Measurements from ENCODE around the gene RAB7A.

DNA sequence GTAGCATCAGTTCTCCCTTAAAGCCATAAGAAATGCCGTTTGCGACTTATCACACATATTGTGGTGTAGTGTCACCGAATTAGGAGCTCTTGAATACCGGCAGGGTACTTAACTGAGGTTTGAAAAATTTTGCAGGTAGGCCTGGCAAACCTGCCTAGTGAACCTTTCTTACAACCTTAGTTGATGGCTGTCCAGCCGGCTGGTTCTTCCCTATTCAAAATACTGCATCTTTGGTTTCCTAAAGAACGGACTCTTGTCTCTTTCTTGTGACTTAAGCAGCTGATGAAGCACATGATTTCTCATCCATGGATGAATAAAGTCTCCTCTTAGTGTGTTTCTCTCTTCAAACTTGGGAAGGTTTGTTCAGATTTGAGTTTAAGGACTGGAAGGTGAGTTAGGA, 1.5 kb downstream of the RAB7A start:
- TF ChIP-seq, protein P1, sequence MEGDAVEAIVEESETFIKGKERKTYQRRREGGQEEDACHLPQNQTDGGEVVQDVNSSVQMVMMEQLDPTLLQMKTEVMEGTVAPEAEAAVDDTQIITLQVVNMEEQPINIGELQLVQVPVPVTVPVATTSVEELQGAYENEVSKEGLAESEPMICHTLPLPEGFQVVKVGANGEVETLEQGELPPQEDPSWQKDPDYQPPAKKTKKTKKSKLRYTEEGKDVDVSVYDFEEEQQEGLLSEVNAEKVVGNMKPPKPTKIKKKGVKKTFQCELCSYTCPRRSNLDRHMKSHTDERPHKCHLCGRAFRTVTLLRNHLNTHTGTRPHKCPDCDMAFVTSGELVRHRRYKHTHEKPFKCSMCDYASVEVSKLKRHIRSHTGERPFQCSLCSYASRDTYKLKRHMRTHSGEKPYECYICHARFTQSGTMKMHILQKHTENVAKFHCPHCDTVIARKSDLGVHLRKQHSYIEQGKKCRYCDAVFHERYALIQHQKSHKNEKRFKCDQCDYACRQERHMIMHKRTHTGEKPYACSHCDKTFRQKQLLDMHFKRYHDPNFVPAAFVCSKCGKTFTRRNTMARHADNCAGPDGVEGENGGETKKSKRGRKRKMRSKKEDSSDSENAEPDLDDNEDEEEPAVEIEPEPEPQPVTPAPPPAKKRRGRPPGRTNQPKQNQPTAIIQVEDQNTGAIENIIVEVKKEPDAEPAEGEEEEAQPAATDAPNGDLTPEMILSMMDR (IDR thresholded peaks at IDR 0.05), result no peak
- TF ChIP-seq POLR2AphosphoS5 (IDR thresholded peaks at IDR 0.05; ENCODE audit: insufficient read depth in 1 of 2, low read depth in 1 of 2) (no peak), POLR2A (IDR thresholded peaks at IDR 0.05) (no peak)
